ENCODE measurements around the gene INPP5A.

- TF ChIP-seq CTCF (IDR thresholded peaks at IDR 0.05), result no peak
- no peak for TF ChIP-seq POLR2A (IDR thresholded peaks at IDR 0.05)
These were observed 48.4 kb downstream of the INPP5A start for GRCh38 chr10:132585732-132586722.
